Activated naive CD4-positive, alpha-beta T cell treated with anti-CD3 and anti-CD28 coated beads for 36 hours (primary cell): Measurements from ENCODE around the gene PALLD. TPM values are rescaled to one million over a fixed set of nuclear protein-coding genes. Genes with fewer than 3 reads are reported as not detected.

Source experiments
- CTCF ChIA-PET: fragments of 350-600 bp; sonication (Branson Sonifier 250); formaldehyde crosslinking; loops from one replicate; lab custom pipeline; 2021; ENCODE audit warnings: antibody characterized with exemption; lab: Charles Lee
- DNase-seq: peaks from one replicate; pipeline ENCODE4 v3.0.0-alpha.2; 2020
- H3K27ac Mint-ChIP-seq: one replicate; pipeline ENCODE4 v1.8.0; 2021; ENCODE audit warnings: mild to moderate bottlenecking, mixed read lengths
- H3K27me3 Mint-ChIP-seq: one replicate; pipeline ENCODE4 v1.8.0; 2021; ENCODE audit warnings: low read depth, mixed read lengths
- H3K36me3 Mint-ChIP-seq: one replicate; pipeline ENCODE4 v1.8.0; 2021; ENCODE audit warnings: low read depth, mixed read lengths
- H3K4me1 Mint-ChIP-seq: one replicate; pipeline ENCODE4 v1.8.0; 2021; ENCODE audit warnings: low read depth, mixed read lengths
- H3K4me3 Mint-ChIP-seq: one replicate; pipeline ENCODE4 v1.8.0; 2021; ENCODE audit warnings: mild to moderate bottlenecking, moderate library complexity, mixed read lengths
- H3K9me3 Mint-ChIP-seq: one replicate; pipeline ENCODE4 v1.8.0; 2021; ENCODE audit warnings: mixed read lengths
- intact Hi-C: fragments of 100-400 bp; cut with micrococcal nuclease; formaldehyde crosslinking; loops from one replicate; pipeline ENCODE4 v1.15.1; 2023
- total RNA-seq, 2 experiments: library from RNA; stranded (reverse); gene quantifications; one replicate each; pipeline ENCODE4 v1.2.3, GENCODE V29; 2021

The PALLD gene
- total RNA-seq, 2 experiments from 2014 or later, result 7.3 to 7.8 TPM

- H3K36me3 Mint-ChIP-seq, result peaks cover 4% of the 10 kb centered on the region
- H3K27me3 Mint-ChIP-seq, result no peaks in the 10 kb centered on the region
- H3K4me3 Mint-ChIP-seq, result no peak overlapping the region
- H3K4me1 Mint-ChIP-seq, result no peaks in the 10 kb centered on the region
- no peak overlapping the region for H3K27ac Mint-ChIP-seq
- intact Hi-C loops, result no loop called here
- DNase-seq, result no peak
- CTCF ChIA-PET, result no interaction called here
- H3K9me3 Mint-ChIP-seq, result no peaks in the 10 kb centered on the region
These were observed 394.8 kb downstream of the PALLD start for GRCh38 chr4:168891688-168892087.

GRCh38 chr4:168892475-168892874 is 395.6 kb downstream of the PALLD start:
- DNase-seq, result no peak
- Mint-ChIP-seq H3K9me3 (no peaks in the 10 kb centered on the region), H3K36me3 (peaks cover 4% of the 10 kb centered on the region), H3K4me3 (no peak overlapping the region), H3K27me3 (no peaks in the 10 kb centered on the region), H3K4me1 (no peaks in the 10 kb centered on the region), H3K27ac (no peak overlapping the region)
- CTCF ChIA-PET, result no interaction called here
- intact Hi-C loops, result no loop called here

DNA sequence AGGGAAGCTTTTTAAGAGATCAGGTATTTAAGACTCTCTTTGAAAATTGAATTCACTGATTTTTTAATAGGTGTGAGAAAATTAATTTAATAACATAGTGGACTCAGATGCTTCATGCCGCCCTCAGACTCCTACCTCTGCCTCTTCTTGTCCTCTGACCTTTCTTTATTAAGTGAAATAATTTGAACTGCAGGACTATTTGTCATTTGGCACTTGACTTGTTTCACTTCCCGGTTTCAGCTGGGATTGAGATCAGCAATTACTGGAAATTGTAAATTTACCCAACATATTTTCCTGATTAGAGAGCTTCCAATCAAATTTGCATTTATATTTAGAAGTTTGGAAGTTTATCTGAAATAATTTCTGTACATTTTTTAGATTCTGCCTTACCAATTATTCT is 396.4 kb downstream of the PALLD start:
- no peak for DNase-seq
- H3K36me3 Mint-ChIP-seq, result peaks cover 4% of the 10 kb centered on the region
- intact Hi-C loops, result no loop called here
- H3K4me1 Mint-ChIP-seq, result no peaks in the 10 kb centered on the region
- H3K9me3 Mint-ChIP-seq, result no peaks in the 10 kb centered on the region
- no peak overlapping the region for H3K4me3 Mint-ChIP-seq
- no peak overlapping the region for H3K27ac Mint-ChIP-seq
- no peaks in the 10 kb centered on the region for H3K27me3 Mint-ChIP-seq
- CTCF ChIA-PET, result no interaction called here

DNA sequence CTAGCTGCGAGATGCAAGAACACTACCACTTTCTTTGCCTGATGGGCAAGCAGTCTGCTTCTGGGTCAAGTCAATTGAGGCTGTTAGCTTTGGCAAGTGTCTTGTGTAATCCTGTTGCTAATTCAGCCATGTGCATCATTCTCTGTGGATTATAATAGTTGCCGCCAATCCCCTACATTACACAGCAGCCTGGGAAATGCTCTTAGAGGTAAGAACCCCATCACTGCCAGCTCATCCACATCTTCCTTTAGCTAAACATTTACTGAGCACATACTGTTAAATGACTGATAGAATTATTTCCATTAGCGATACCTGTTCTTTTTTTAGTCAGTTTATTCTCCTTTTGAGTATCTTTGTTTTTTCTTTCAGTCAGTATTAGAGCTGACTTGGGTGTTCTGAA is 397.0 kb downstream of the PALLD start:
- CTCF ChIA-PET, result interaction anchor here (0.7 kb wide), 1 partner anchor 25 kb away, joined by 4 read pairs; no protein-coding TSS in a partner anchor
- Mint-ChIP-seq H3K27me3 (no peaks in the 10 kb centered on the region), H3K4me3 (no peak overlapping the region), H3K36me3 (peaks cover 4% of the 10 kb centered on the region), H3K27ac (no peak overlapping the region), H3K4me1 (no peaks in the 10 kb centered on the region), H3K9me3 (no peaks in the 10 kb centered on the region)
- intact Hi-C loops, result no loop called here
- DNase-seq, result no peak

DNA sequence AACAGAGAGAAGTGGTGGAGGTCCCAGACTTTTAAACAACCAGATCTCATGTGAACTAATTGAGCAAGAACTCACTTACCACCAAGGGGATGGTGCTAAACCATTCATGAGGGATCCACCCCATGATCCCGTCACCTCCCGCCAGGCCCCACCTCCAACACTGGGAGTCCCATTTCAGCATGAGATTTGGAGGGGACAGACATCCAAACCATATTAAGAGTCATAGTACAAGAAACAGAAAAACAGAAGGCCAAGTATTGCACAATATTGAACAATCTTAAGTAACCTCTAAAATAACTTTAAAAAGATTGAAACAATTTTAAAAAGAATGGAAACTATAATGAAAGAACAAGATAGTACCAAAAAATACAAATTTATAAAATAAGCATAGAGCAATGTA is 403.2 kb downstream of the PALLD start:
- intact Hi-C loops, result no loop called here
- CTCF ChIA-PET, result no interaction called here
- DNase-seq, result no peak
- Mint-ChIP-seq H3K4me3 (no peak overlapping the region), H3K4me1 (no peaks in the 10 kb centered on the region), H3K27ac (no peak overlapping the region), H3K27me3 (no peaks in the 10 kb centered on the region), H3K9me3 (no peaks in the 10 kb centered on the region), H3K36me3 (no peaks in the 10 kb centered on the region)

DNA sequence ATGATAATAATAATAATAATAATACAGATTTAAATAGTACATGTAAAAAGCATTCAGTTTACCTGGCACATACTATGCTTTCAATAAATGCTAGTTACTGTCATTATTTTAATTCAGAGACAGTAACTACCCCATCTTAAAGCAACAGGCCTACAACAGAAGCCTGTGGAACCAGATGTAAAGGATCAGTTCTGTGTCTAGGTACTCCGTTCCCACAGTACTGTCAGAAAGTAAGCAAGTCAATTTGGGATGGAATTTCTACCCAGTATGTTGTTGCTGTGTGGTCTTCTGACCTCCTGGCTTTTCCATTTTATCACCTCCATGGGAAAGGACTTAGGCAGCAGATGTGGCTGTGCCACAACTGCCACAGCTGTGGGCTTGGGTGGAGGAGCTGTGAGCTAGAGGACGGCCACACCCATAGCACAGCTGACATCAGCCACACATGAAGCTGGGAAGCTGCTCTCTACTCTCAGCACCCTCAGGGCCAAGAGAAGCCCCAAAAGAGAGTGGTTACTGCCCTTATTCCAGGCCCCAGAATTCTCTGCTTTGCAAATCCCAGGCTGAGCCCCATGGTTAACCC is 410.4 kb downstream of the PALLD start:
- no peak for DNase-seq
- no peak overlapping the region for H3K27ac Mint-ChIP-seq

DNA sequence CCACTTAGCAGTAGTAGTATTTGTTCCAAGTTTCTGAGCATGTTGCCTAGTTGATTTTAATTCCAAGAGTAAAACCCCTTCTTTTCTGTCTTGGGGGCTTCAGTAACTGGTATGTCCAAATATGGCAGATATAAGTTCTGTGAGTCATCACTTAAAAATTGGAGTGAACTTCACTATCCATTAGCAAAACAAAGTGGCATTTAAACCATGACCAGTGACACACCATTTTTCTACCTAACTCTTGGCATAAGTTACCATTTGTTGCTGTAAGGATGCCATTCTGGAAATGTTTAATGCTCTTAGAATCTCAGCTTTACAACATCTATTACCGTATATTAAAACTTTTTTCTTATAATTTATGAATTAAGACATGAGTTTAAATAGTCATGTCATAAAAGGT is 411.2 kb downstream of the PALLD start:
- Mint-ChIP-seq H3K9me3 (no peaks in the 10 kb centered on the region), H3K27me3 (no peaks in the 10 kb centered on the region), H3K36me3 (no peaks in the 10 kb centered on the region), H3K27ac (no peak overlapping the region), H3K4me3 (no peak overlapping the region), H3K4me1 (no peaks in the 10 kb centered on the region)
- CTCF ChIA-PET, result interaction anchor here (4.3 kb wide), 1 partner anchor 13 kb away, joined by 28 read pairs; no protein-coding TSS in a partner anchor
- no peak for DNase-seq
- intact Hi-C loops, result no loop called here

More for the DNA sequence above, 410.4 kb downstream of the PALLD start:
- Mint-ChIP-seq H3K4me1 (no peaks in the 10 kb centered on the region), H3K27me3 (no peaks in the 10 kb centered on the region), H3K9me3 (no peaks in the 10 kb centered on the region), H3K4me3 (no peak overlapping the region), H3K36me3 (no peaks in the 10 kb centered on the region)
- intact Hi-C loops, result no loop called here
- CTCF ChIA-PET, result no interaction called here

- no peak overlapping the region for H3K4me3 Mint-ChIP-seq
These were observed 412.0 kb downstream of the PALLD start for GRCh38 chr4:168908851-168909273.

DNA sequence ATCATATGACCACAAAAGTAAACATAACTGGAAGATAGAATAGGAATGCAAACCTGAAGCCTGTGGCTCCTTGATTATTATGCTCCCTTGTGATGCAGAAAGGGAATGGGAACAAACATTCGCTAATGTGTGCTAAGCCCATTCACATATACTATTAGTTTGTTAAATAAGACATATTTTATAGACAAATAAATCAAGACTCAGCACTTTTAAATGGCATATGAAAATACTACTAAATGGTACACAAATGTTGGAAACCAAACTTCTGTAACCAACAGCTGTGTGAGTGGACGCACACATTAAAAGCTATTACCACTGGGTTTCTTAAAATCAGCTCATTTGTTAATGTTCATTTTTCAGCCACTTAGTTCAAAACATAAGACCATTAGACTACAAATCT is 417.2 kb downstream of the PALLD start:
- H3K4me1 Mint-ChIP-seq, result no peaks in the 10 kb centered on the region
- intact Hi-C loops, result no loop called here
- H3K36me3 Mint-ChIP-seq, result no peaks in the 10 kb centered on the region
- no peak overlapping the region for H3K27ac Mint-ChIP-seq
- H3K9me3 Mint-ChIP-seq, result no peaks in the 10 kb centered on the region
- H3K27me3 Mint-ChIP-seq, result no peaks in the 10 kb centered on the region
- DNase-seq, result no peak
- H3K4me3 Mint-ChIP-seq, result no peak overlapping the region
- CTCF ChIA-PET, result interaction anchor here (1.3 kb wide), 1 partner anchor 9 kb away, joined by 5 read pairs; no protein-coding TSS in a partner anchor

More at GRCh38 chr4:168908851-168909273, 412.0 kb downstream of the PALLD start:
- intact Hi-C loops, result no loop called here
- Mint-ChIP-seq H3K4me1 (no peaks in the 10 kb centered on the region), H3K9me3 (no peaks in the 10 kb centered on the region), H3K27ac (no peak overlapping the region), H3K27me3 (no peaks in the 10 kb centered on the region), H3K36me3 (no peaks in the 10 kb centered on the region)
- CTCF ChIA-PET, result interaction anchor here (4.3 kb wide), 1 partner anchor 13 kb away, joined by 28 read pairs; no protein-coding TSS in a partner anchor
- no peak for DNase-seq

DNA sequence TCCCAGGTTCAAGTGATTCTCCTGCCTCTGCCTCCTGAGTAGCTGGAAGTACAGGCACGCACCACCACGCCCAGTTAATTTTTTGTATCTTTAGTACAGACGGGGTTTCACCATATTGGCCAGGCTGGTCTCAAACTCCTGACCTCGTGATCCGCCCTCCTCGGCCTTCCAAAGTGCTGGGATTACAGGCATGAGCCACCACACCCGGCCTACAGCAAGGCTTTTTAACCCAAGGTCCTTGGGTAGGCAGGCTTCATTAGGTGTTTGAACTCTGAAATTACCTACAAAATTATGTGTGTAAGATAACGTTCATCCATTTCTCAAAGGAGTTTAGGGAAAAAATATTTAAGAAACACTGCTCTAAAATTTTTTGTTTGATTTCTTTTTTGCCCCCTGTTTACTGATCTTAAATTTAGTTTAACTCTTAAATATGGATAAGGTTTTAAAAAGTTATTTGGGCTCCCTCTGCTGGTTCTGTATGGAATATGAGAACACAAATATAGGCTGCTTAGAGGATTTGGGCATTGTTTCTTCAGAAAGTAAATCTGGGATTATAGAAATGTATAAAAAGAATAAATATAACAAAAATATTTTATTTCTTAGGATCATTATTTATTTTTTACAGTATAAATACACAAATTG is 420.4 kb downstream of the PALLD start:
- CTCF ChIA-PET, result interaction anchor here (1.0 kb wide), 1 partner anchor 403 kb away, joined by 3 read pairs; no protein-coding TSS in a partner anchor
- DNase-seq, result no peak
- intact Hi-C loops, result loop anchor here (1.0 kb wide), 4 partner anchors 207 to 734 kb away; no protein-coding TSS in a partner anchor
- Mint-ChIP-seq H3K36me3 (no peaks in the 10 kb centered on the region), H3K9me3 (no peaks in the 10 kb centered on the region), H3K27me3 (no peaks in the 10 kb centered on the region), H3K4me1 (no peaks in the 10 kb centered on the region), H3K27ac (no peak overlapping the region), H3K4me3 (no peak overlapping the region)

GRCh38 chr4:168919706-168920324 is 423.0 kb downstream of the PALLD start:
- no peak overlapping the region for H3K4me3 Mint-ChIP-seq
- H3K9me3 Mint-ChIP-seq, result no peaks in the 10 kb centered on the region
- H3K4me1 Mint-ChIP-seq, result peaks cover 2% of the 10 kb centered on the region
- DNase-seq, result no peak
- CTCF ChIA-PET, result interaction anchor here (1.0 to 4.4 kb wide), 4 partner anchors 9 to 569 kb away, joined by 3 to 28 read pairs (median 6); no protein-coding TSS in a partner anchor
- no peak overlapping the region for H3K27ac Mint-ChIP-seq
- no peaks in the 10 kb centered on the region for H3K36me3 Mint-ChIP-seq
- intact Hi-C loops, result loop anchor here (5.0 kb wide), 2 partner anchors 352 to 1127 kb away; partner anchors contain the start of gene SH3RF1
- H3K27me3 Mint-ChIP-seq, result no peaks in the 10 kb centered on the region

DNA sequence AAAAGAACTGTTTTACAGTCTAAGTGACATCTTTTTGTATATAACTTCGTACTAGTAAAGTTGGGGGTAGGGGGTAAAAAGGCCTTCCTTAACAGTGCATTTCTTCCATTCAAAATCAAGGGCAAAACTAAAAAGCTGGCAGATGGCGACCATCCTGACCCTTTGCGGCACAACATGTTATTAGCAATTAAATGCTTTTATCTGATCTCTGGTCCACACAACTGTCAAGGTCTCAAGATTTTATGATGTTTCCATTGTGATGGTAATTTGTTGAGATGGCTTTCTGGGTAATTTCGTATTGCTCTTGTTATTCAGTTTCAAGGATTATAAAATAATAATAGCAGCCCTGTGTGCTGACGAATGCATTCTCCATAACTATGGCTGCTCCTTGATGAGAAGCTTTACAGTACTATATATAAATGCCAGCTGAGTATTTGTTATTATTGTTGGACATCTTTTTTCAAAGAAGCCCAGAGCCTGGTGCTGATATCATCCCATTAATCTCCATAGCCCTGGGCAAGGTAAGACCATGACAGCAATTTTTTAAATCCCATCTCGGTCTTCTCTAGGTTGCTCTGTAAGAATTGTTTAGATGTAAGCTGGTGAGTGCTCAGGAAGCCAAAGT is 423.7 kb downstream of the PALLD start:
- H3K36me3 Mint-ChIP-seq, result no peaks in the 10 kb centered on the region
- CTCF ChIA-PET, result interaction anchor here (0.6 to 4.4 kb wide), 7 partner anchors 10 to 721 kb away, joined by 3 to 28 read pairs (median 7); no protein-coding TSS in a partner anchor
- no peak overlapping the region for H3K27ac Mint-ChIP-seq
- H3K4me3 Mint-ChIP-seq, result no peak overlapping the region
- no peaks in the 10 kb centered on the region for H3K9me3 Mint-ChIP-seq
- peaks cover 2% of the 10 kb centered on the region for H3K4me1 Mint-ChIP-seq
- DNase-seq, result no peak
- H3K27me3 Mint-ChIP-seq, result no peaks in the 10 kb centered on the region
- intact Hi-C loops, result loop anchor here (5.0 kb wide), 2 partner anchors 352 to 1127 kb away; partner anchors contain the start of gene SH3RF1
